ENCODE results near the gene ZNF799.

GRCh38 chr19:12440541-12441316 is 39.7 kb upstream of the ZNF799 start, which contains the start of gene ZNF443:
- TF ChIP-seq CTCF (IDR thresholded peaks at IDR 0.05) (no peak), POLR2A (IDR thresholded peaks at IDR 0.05) (peak in 2 of 4 donors; percentile 32 to 70)
